Measurements from ENCODE around the gene RALGDS. TPM values are rescaled to one million over a fixed set of nuclear protein-coding genes. Genes with fewer than 3 reads are reported as not detected.
A peak's percentile ranks its signal among the peaks of the same experiment; 100 is the strongest.

RALGDS gene
- total and polyA plus RNA-seq, 12 donors, result 15.6 to 45.1 (median 28.1) TPM

DNA sequence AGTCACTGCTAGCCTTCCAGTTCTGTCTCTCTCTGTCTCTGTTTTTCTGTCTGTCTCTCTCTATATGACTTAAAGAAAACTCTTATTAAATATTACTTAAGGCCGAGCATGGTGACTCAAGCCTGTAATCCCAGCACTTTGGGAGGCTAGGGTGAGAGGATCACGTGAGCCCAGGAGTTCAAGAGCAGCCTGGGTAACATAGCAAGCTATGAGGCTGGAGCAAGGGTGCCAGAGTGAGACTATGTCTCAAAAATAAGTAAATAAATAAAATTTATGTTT lies 44.4 kb upstream of the RALGDS start:
- Histone ChIP-seq H3K27ac (no peak overlapping the region), H3K4me3 (no peak overlapping the region), H3K4me1 (peaks cover 0 to 43% (median 26%) of the 10 kb centered on the region in 9 donors), H3K27me3 (peaks cover 0 to 16% (median 0%) of the 10 kb centered on the region in 7 donors), H3K9me3 (no peaks in the 10 kb centered on the region), H3K36me3 (peaks cover 0 to 2% (median 0%) of the 10 kb centered on the region in 9 donors)
- DNase-seq (no peak), ATAC-seq (no peak)
- WGBS, 2 donors, result 94 to 98% methylated on average over 2 of the region's 2 CpGs
- TF ChIP-seq, protein P1, sequence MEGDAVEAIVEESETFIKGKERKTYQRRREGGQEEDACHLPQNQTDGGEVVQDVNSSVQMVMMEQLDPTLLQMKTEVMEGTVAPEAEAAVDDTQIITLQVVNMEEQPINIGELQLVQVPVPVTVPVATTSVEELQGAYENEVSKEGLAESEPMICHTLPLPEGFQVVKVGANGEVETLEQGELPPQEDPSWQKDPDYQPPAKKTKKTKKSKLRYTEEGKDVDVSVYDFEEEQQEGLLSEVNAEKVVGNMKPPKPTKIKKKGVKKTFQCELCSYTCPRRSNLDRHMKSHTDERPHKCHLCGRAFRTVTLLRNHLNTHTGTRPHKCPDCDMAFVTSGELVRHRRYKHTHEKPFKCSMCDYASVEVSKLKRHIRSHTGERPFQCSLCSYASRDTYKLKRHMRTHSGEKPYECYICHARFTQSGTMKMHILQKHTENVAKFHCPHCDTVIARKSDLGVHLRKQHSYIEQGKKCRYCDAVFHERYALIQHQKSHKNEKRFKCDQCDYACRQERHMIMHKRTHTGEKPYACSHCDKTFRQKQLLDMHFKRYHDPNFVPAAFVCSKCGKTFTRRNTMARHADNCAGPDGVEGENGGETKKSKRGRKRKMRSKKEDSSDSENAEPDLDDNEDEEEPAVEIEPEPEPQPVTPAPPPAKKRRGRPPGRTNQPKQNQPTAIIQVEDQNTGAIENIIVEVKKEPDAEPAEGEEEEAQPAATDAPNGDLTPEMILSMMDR (IDR thresholded peaks at IDR 0.05), result no peak
- intact Hi-C loops (cut with DNase I), result no loop called here

DNA sequence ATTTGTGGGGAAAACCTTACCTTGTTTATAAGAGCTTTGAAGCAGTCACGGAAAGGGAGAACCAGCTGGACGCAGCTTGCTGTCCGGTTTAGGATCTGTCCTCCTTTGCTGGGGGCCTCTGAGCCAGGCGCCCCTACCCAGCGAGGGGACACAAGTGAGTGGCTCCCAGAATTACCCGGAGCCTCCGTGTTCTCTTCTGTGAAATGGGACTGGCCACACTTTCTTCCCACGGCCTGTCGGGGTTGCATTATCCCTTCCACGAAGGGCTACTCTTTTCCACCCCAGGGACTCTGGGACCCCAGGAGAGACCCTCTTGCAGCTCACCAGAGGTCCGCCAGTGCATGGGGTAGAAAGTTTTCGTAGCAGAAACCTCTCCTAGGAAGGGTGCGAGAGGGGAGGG lies 43.2 kb upstream of the RALGDS start:
- H3K4me3 ChIP-seq, result peak overlapping the region; percentile 55 to 82 (median 72)
- peaks cover 0 to 43% (median 26%) of the 10 kb centered on the region in 9 donors for H3K4me1 ChIP-seq
- peaks cover 0 to 14% (median 0%) of the 10 kb centered on the region in 9 donors for H3K36me3 ChIP-seq
- peaks cover 0 to 16% (median 0%) of the 10 kb centered on the region in 7 donors for H3K27me3 ChIP-seq
- intact Hi-C loops (cut with DNase I), result no loop called here
- 68 to 76% methylated on average over 13 of the region's 13 CpGs for WGBS, 2 donors
- H3K9me3 ChIP-seq, result no peaks in the 10 kb centered on the region
- ATAC-seq, result no peak
- no peak for DNase-seq
- TF ChIP-seq, protein P1 (IDR thresholded peaks at IDR 0.05), result no peak
- peak overlapping the region in 9 of 10 donors; percentile 58 to 95 (median 78) for H3K27ac ChIP-seq

DNA sequence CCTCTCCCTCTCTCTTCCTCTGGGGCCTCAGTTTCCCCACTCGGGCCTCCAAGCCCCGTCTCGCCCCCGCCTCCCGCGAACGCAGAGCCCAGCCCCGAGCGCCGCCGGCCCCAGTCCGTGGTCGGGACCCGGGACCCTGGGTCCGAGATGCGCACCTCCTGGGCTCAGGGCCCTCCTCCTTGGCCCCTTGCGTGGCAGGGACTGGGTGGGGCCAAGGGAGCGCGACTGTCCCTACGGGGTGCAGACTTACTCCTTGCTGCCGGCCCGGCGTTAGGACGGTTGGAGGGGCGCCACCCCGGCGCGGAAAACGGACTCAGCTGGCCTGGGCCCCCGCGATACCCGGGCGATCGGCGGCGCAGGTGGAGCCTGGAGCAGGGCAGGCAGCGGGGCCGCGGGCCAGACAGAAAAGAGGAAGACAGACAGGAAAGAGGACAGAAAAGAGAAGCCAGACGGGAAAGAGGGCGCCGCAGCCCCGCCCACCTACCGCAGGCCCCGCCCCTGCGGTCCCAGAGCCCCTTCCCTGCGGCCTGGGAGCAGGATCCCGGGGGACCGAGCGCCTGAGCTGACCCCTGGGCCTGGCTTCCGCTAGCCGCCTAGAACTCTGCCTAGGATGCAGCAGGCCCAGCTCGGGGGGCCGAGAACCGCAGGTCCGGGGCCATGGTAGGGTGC lies 42.6 kb upstream of the RALGDS start, which contains the start of gene GBGT1:
Gene GBGT1 (minus strand): TSS at position 411 of the 669 bp plus-strand sequence. CDS start 1,502 bp downstream, outside the sequence.
- intact Hi-C loops (cut with DNase I), result no loop called here
- Histone ChIP-seq H3K27me3 (peaks cover 0 to 16% (median 0%) of the 10 kb centered on the region in 7 donors), H3K4me1 (peaks cover 0 to 43% (median 26%) of the 10 kb centered on the region in 9 donors), H3K36me3 (peaks cover 0 to 19% (median 0%) of the 10 kb centered on the region in 9 donors), H3K4me3 (peak within 1 kb of the TSS; percentile 55 to 82 (median 72)), H3K27ac (peak within 1 kb of the TSS in 9 of 10 donors; percentile 58 to 95 (median 78)), H3K9me3 (no peaks in the 10 kb centered on the region)
- TF ChIP-seq, protein P1 (IDR thresholded peaks at IDR 0.05), result no peak
- ATAC-seq (peak; percentile 67 to 84 (median 73)), DNase-seq (peak; percentile 77 to 86)
- 2 to 3% methylated on average over 52 to 56 of the region's 56 CpGs for WGBS, 2 donors

DNA sequence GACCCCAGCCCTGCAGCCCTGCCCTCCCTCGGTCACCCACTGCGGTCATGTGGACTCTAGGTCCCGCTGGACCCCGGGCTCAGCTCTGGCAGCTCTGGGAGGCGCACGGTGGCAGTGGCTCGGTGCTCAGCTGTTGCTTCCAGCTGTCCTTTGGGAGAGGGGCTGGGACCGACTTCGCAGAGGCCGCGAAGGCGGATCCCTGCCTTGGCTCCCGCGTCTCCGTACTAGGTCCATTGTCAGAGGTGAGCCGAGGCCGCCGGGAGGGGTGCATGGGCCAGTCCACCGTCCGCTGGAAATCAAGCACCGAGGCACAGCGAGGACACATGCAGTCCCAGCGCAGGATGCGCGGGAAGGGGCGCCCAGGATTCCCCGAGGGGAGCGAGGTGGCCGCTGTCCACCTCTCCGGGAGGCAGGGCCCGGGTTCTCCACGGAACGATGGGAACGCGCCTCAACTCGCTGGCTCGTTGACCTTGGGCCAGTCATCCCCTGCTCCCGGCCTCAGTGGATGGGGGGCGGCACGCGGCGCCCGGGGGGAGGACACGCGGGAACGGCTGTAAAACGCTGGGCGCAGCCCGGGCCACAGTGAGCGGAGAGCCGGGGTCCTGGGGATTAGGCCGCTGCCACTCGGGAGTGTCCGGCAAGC lies 41.9 kb upstream of the RALGDS start:
- peaks cover 0 to 26% (median 0%) of the 10 kb centered on the region in 9 donors for H3K36me3 ChIP-seq
- no peaks in the 10 kb centered on the region for H3K9me3 ChIP-seq
- peak overlapping the region; percentile 55 to 82 (median 72) for H3K4me3 ChIP-seq
- TF ChIP-seq, protein P1 (IDR thresholded peaks at IDR 0.05), result no peak
- ATAC-seq (peak in 7 of 8 donors; percentile 7 to 33 (median 13)), DNase-seq (no peak)
- intact Hi-C loops (cut with DNase I), result no loop called here
- peak overlapping the region in 9 of 10 donors; percentile 58 to 95 (median 78) for H3K27ac ChIP-seq
- WGBS, 2 donors, result 30 to 32% methylated on average over 53 to 54 of the region's 54 CpGs
- H3K27me3 ChIP-seq, result peaks cover 0 to 16% (median 0%) of the 10 kb centered on the region in 7 donors
- H3K4me1 ChIP-seq, result peaks cover 0 to 43% (median 26%) of the 10 kb centered on the region in 9 donors
